Gastroesophageal sphincter (tissue), 3 donors: ENCODE results near the gene PLIN1.

ENCODE experiments used
- POLR2A ChIP-seq, 2 donors: fragments of 450-650 bp; IDR thresholded peaks; one replicate each; pipeline ENCODE4 v1.6.1; 2017; ENCODE audit warnings: antibody characterized with exemption in 2 of 2, mild to moderate bottlenecking in 2 of 2, moderate library complexity in 1 of 2
- POLR2AphosphoS5 ChIP-seq: sonication (generic); formaldehyde crosslinking; IDR thresholded peaks from one replicate; pipeline ENCODE4 v1.6.1; 2017; ENCODE audit warnings: antibody characterized with exemption
- TF ChIP-seq, protein P1 (sequence below), 4 experiments: fragments of 200-600 bp in 2 of 4; fragments of 450-650 bp in 2 of 4; sonication (generic) in 1 of 4; IDR thresholded peaks; one replicate each; pipeline ENCODE4 v1.5.1; 2017 to 2019; ENCODE audit warnings: antibody characterized with exemption in 4 of 4, mild to moderate bottlenecking in 2 of 4, moderate library complexity in 2 of 4

DNA sequence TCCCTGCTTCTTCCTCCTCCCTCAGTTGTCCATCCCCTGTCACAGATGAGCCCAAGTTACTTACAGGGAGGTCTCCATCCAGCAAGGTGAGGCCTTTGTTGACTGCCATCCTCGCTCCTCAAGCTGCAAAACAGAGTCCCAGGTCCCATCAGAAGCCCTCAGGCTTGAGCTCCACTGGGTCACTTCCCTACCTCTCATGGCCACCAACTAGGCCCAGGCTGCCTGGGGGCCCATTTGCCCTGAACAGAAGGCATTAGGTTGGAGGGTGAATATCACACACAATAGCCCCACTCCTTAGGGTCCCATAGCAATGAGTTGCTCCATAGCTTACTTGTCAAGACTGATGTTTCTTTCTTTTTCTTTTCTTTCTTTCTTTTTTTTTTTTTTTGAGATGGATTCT is 1.8 kb downstream of the PLIN1 start:
- TF ChIP-seq, protein P1, sequence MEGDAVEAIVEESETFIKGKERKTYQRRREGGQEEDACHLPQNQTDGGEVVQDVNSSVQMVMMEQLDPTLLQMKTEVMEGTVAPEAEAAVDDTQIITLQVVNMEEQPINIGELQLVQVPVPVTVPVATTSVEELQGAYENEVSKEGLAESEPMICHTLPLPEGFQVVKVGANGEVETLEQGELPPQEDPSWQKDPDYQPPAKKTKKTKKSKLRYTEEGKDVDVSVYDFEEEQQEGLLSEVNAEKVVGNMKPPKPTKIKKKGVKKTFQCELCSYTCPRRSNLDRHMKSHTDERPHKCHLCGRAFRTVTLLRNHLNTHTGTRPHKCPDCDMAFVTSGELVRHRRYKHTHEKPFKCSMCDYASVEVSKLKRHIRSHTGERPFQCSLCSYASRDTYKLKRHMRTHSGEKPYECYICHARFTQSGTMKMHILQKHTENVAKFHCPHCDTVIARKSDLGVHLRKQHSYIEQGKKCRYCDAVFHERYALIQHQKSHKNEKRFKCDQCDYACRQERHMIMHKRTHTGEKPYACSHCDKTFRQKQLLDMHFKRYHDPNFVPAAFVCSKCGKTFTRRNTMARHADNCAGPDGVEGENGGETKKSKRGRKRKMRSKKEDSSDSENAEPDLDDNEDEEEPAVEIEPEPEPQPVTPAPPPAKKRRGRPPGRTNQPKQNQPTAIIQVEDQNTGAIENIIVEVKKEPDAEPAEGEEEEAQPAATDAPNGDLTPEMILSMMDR (IDR thresholded peaks at IDR 0.05): no peak
- TF ChIP-seq POLR2A (IDR thresholded peaks at IDR 0.05): no peak
- TF ChIP-seq POLR2AphosphoS5: no peak
